Left lung (tissue), 10 donors: ENCODE measurements around the gene ZCWPW1. TPM values are rescaled to one million over a fixed set of nuclear protein-coding genes. Genes with fewer than 3 reads are reported as not detected.

Experiments
- ATAC-seq: fragments of 200-7000 bp; cut with Tn5 transposase; one replicate; pipeline ENCODE4 v1.9.1; 2020; ENCODE audit warnings: moderate library complexity
- DNase-seq, 4 donors: peaks; one replicate each; pipeline ENCODE4 v3.0.0-alpha.2; 2013 to 2020
- H3K27ac ChIP-seq, 2 donors: fragments of 200-600 bp; sonication (generic) in 1 of 2; one replicate each; pipeline versions ENCODE4 v1.5.0 to v1.8.0; 2020 to 2021
- H3K27me3 ChIP-seq, 2 donors: fragments of 200-600 bp; sonication (generic) in 1 of 2; one replicate each; pipeline versions ENCODE4 v1.5.0 to v1.8.0; 2020 to 2021
- H3K36me3 ChIP-seq, 2 donors: fragments of 200-600 bp; sonication (generic) in 1 of 2; one replicate each; pipeline versions ENCODE4 v1.5.0 to v1.8.0; 2020 to 2021
- H3K4me1 ChIP-seq, 2 donors: fragments of 200-600 bp; one replicate each; pipeline ENCODE4 v1.8.0; 2021
- H3K4me3 ChIP-seq, 2 donors: fragments of 200-600 bp; sonication (generic) in 1 of 2; one replicate each; pipeline versions ENCODE4 v1.5.0 to v1.8.0; 2020 to 2021; ENCODE audit warnings: mild to moderate bottlenecking in 1 of 2
- H3K9me3 ChIP-seq, 2 donors: fragments of 200-600 bp; sonication (generic) in 1 of 2; one replicate each; pipeline versions ENCODE4 v1.5.0 to v1.8.0; 2020 to 2021
- CTCF ChIP-seq, 2 donors: fragments of 200-600 bp; sonication (generic) in 1 of 2; IDR thresholded peaks; one replicate each; pipeline versions ENCODE4 v1.5.0 to v1.8.0; 2021; ENCODE audit warnings: antibody characterized with exemption in 2 of 2
- intact Hi-C, 2 donors: fragments of 100-400 bp; cut with DNase I; formaldehyde crosslinking; loops; one replicate each; pipeline versions ENCODE4 v1.11.2 to v1.14.2; 2022
- polyA plus RNA-seq, 6 donors: library from polyadenylated mRNA; unstranded; fragments of 120-200 nt; gene quantifications; one replicate each; pipeline ENCODE4 v1.2.1, GENCODE V29; 2013; ENCODE audit not compliant: insufficient read length in 6 of 6
- total RNA-seq, 2 donors: library from RNA; stranded (reverse); fragmentation: NEBNext Ultra II Directional; extraction: Animal tissue kit (Norgen Biotek cat#: 25700); gene quantifications; one replicate each; pipeline ENCODE4 v1.2.1, GENCODE V29; 2021
- donor health status: DM: no; HTN: yes; CAD: no.
- donor health status: DM: no; HTN: no; CAD: no.

ZCWPW1 gene
- total and polyA plus RNA-seq, 8 donors, result 2.9 to 9.8 (median 8.6) TPM

GRCh38 chr7:100430493-100431285, 2.2 kb upstream of the ZCWPW1 start:
- peaks cover 0 to 37% of the 10 kb centered on the region in 2 donors for H3K36me3 ChIP-seq
- no peaks in the 10 kb centered on the region for H3K27me3 ChIP-seq
- DNase-seq, result peak in 3 of 4 donors; percentile 26 to 82 (median 28)
- H3K27ac ChIP-seq, result peak overlapping the region; percentile 99 to 100
- H3K4me1 ChIP-seq, result peaks cover 17 to 67% of the 10 kb centered on the region in 2 donors
- no peaks in the 10 kb centered on the region for H3K9me3 ChIP-seq
- no peak for ATAC-seq
- intact Hi-C loops, result no loop called here
- peak overlapping the region; percentile 93 to 99 for H3K4me3 ChIP-seq
- TF ChIP-seq CTCF (IDR thresholded peaks at IDR 0.05), result no peak

GRCh38 chr7:100429637-100430492, 1.4 kb upstream of the ZCWPW1 start, which contains the start of gene MEPCE:
MEPCE (plus strand) TSS chr7:100429831; CDS start chr7:100430019, 188 bp downstream.
- no peaks in the 10 kb centered on the region for H3K9me3 ChIP-seq
- H3K36me3 ChIP-seq, result peaks cover 0 to 35% of the 10 kb centered on the region in 2 donors
- H3K27ac ChIP-seq, result peak within 1 kb of the TSS; percentile 99 to 100
- H3K27me3 ChIP-seq, result no peaks in the 10 kb centered on the region
- ATAC-seq, result peak; percentile 65
- H3K4me1 ChIP-seq, result peaks cover 14 to 60% of the 10 kb centered on the region in 2 donors
- peak within 1 kb of the TSS; percentile 93 to 99 for H3K4me3 ChIP-seq
- intact Hi-C loops, result no loop called here
- DNase-seq, result peak; percentile 95 to 99 (median 98)
- TF ChIP-seq CTCF (IDR thresholded peaks at IDR 0.05), result no peak

GRCh38 chr7:100428967-100429636, 599 bp upstream of the ZCWPW1 start:
- H3K27me3 ChIP-seq, result no peaks in the 10 kb centered on the region
- H3K4me3 ChIP-seq, result peak overlapping the region; percentile 93 to 99
- ATAC-seq, result peak; percentile 81
- intact Hi-C loops, result no loop called here
- peak overlapping the region; percentile 99 to 100 for H3K27ac ChIP-seq
- peak in 1 of 2 donors; percentile 60 for TF ChIP-seq CTCF (IDR thresholded peaks at IDR 0.05)
- H3K9me3 ChIP-seq, result no peaks in the 10 kb centered on the region
- peak; percentile 100 for DNase-seq
- peaks cover 0 to 27% of the 10 kb centered on the region in 2 donors for H3K36me3 ChIP-seq
- H3K4me1 ChIP-seq, result peaks cover 10 to 52% of the 10 kb centered on the region in 2 donors

GRCh38 chr7:100427762-100428198, 723 bp downstream of the ZCWPW1 start:
- H3K27ac ChIP-seq, result peak overlapping the region; percentile 99 to 100
- H3K9me3 ChIP-seq, result no peaks in the 10 kb centered on the region
- H3K4me3 ChIP-seq, result peak overlapping the region; percentile 93 to 99
- no peak for TF ChIP-seq CTCF (IDR thresholded peaks at IDR 0.05)
- H3K27me3 ChIP-seq, result no peaks in the 10 kb centered on the region
- ATAC-seq (no peak), DNase-seq (no peak)
- intact Hi-C loops, result no loop called here
- peaks cover 10 to 39% of the 10 kb centered on the region in 2 donors for H3K4me1 ChIP-seq
- peaks cover 0 to 14% of the 10 kb centered on the region in 2 donors for H3K36me3 ChIP-seq
